ENCODE measurements around the gene MAP4K4.

GRCh38 chr2:101688261-101688660 is 9.2 kb upstream of the MAP4K4 start:
- no peak for TF ChIP-seq CTCF (IDR thresholded peaks at IDR 0.05; ENCODE audit: low read length)
- TF ChIP-seq EZH2 (optimal IDR thresholded peaks at IDR 0.05; ENCODE audit: low read depth, low read length), result no peak
